WERI-Rb-1 (cell line): ENCODE measurements around the gene CEP83.

Experiments used
- DNase-seq: peaks from one replicate; pipeline ENCODE4 v3.0.0-alpha.2; 2020
- H3K27ac ChIP-seq: fragments of 250-450 bp; sonication (Bioruptor Pico); 2 replicates; pipeline ENCODE4 v1.5.1; 2020; ENCODE audit warnings: mild to moderate bottlenecking, moderate library complexity
- H3K27me3 ChIP-seq: fragments of 250-450 bp; sonication (Bioruptor Pico); 2 replicates; pipeline ENCODE4 v1.5.1; 2021; ENCODE audit warnings: mild to moderate bottlenecking, low read depth, moderate library complexity; ENCODE audit not compliant: insufficient read depth, severe bottlenecking
- H3K36me3 ChIP-seq: fragments of 250-450 bp; sonication (Bioruptor Pico); 2 replicates; pipeline ENCODE4 v1.5.1; 2020; ENCODE audit warnings: mild to moderate bottlenecking, moderate library complexity
- H3K4me3 ChIP-seq: 2 replicates; pipeline ENCODE4 v1.5.1; 2011; ENCODE audit warnings: low read depth, mild to moderate bottlenecking, control low read depth, low read length
- H3K9me3 ChIP-seq: fragments of 250-450 bp; sonication (Bioruptor Pico); 2 replicates; pipeline ENCODE4 v1.5.1; 2021; ENCODE audit warnings: mild to moderate bottlenecking, moderate library complexity; ENCODE audit not compliant: severe bottlenecking
- CTCF ChIP-seq: IDR thresholded peaks from 2 replicates; pipeline ENCODE4 v1.5.1; 2011; ENCODE audit warnings: low read depth, mild to moderate bottlenecking, control low read depth, inconsistent platforms, low read length

The CEP83 gene

DNA sequence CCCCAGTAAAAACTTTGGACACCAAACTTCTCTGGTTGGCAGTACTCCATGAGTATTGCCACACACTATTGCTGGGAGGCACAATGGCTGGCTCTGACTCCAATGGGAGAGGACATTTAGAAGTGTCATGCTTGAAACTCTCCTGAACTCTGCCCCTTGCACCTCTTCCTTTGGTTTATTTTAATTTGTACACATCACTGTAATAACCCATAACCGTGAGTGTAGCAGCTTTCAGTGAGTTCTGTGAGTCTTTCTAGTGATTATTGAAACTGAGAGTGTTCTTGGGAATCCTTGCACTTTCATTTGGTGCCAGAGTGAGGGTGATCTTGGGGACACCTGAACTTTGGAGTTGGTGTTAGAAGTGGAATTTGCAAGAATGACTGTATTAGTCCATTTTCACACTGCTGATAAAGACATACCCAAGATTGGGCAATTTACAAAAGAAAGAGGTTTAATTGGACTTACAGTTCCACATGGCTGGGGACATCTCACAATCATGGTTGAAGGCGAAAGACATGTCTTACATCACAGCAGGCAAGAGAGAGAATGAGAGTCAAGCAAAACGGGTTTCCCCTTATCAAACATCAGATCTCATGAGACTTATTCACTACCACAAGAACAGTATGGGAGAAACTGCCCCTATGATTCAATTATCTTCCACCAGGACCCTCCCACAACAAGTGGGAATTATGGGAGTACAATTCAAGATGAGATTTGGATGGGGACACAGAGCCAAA, 41.3 kb upstream of the CEP83 start:
- H3K27me3 ChIP-seq, result no peaks in the 10 kb centered on the region
- no peak for DNase-seq
- TF ChIP-seq CTCF, result no peak
- H3K36me3 ChIP-seq, result no peaks in the 10 kb centered on the region
- no peak overlapping the region for H3K27ac ChIP-seq
- no peak overlapping the region for H3K4me3 ChIP-seq
- peaks cover 5% of the 10 kb centered on the region for H3K9me3 ChIP-seq

DNA sequence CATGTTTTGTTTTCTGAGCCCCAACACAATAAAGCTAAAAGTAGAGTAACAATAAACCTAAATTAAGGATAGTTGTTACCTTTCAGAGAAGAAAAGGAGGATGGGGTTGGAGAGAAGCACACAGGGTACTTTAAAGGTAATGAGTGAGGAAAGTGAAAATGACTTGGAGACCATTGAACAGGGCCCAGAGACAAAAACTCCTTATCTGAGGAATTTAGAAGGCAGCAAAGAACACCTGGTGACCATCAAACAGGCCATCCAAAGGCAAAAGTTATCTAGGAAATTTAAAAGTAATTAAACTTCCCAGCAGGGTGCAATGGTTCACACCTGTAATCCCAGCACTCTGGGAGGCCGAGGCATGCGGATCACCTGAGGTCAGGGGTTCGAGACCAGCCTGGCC, 39.0 kb upstream of the CEP83 start:
- H3K9me3 ChIP-seq, result peaks cover 5% of the 10 kb centered on the region
- no peak overlapping the region for H3K4me3 ChIP-seq
- no peaks in the 10 kb centered on the region for H3K36me3 ChIP-seq
- no peak overlapping the region for H3K27ac ChIP-seq
- H3K27me3 ChIP-seq, result no peaks in the 10 kb centered on the region
- DNase-seq, result no peak
- no peak for TF ChIP-seq CTCF

- Histone ChIP-seq H3K9me3 (peaks cover 5% of the 10 kb centered on the region), H3K27me3 (no peaks in the 10 kb centered on the region), H3K27ac (no peak overlapping the region), H3K4me3 (no peak overlapping the region), H3K36me3 (no peaks in the 10 kb centered on the region)
- no peak for DNase-seq
- TF ChIP-seq CTCF, result no peak
Observed at GRCh38 chr12:94498073-94498472, 38.4 kb upstream of the CEP83 start.

GRCh38 chr12:94495445-94496115, 35.9 kb upstream of the CEP83 start:
- Histone ChIP-seq H3K27ac (no peak overlapping the region), H3K4me3 (no peak overlapping the region), H3K9me3 (peaks cover 3% of the 10 kb centered on the region), H3K36me3 (no peaks in the 10 kb centered on the region), H3K27me3 (no peaks in the 10 kb centered on the region)
- no peak for DNase-seq
- no peak for TF ChIP-seq CTCF

- Histone ChIP-seq H3K4me3 (no peak overlapping the region), H3K9me3 (no peaks in the 10 kb centered on the region), H3K27me3 (no peaks in the 10 kb centered on the region), H3K27ac (no peak overlapping the region), H3K36me3 (no peaks in the 10 kb centered on the region)
- no peak for DNase-seq
- TF ChIP-seq CTCF, result no peak
Observed at GRCh38 chr12:94491489-94491888, 31.8 kb upstream of the CEP83 start.
